ENCODE measurements around the gene SH3BGRL. TPM values are rescaled to one million over a fixed set of nuclear protein-coding genes. Genes with fewer than 3 reads are reported as not detected.

SH3BGRL gene
- total RNA-seq, 1 donor from 2014 or later = 73.3 TPM

Other genes with a start within 250 kb of the SH3BGRL start
- 3.4 TPM for gene HMGN5, start 189 bp upstream of the SH3BGRL start, total RNA-seq